ENCODE measurements around the gene OR1D5. TPM values are rescaled to one million over a fixed set of nuclear protein-coding genes. Genes with fewer than 3 reads are reported as not detected.

OR1D5 gene
- total and polyA plus RNA-seq, 4 donors: not detected

DNA sequence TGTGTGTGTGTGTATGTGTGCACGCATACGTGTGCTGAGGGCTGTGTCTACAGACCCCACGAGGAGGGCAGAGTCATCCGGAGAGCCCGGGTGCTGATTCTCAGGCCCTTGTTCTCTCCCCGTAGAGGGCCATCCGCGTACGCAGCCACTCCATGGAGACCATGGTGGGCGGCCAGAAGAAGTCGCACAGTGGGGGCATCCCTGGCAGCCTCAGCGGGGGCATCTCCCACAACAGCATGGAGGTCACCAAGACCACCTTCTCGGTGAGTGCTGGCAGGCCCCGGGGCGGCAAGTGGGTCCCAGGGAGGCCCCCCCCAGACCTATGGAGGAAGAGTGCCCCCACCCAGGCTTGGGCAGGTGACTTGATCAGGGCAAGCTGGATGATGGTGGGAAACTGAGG, 45.5 kb downstream of the OR1D5 start:
- Histone ChIP-seq H3K9me3 (ENCODE audit: control insufficient read depth in 4 of 4, low read length in 3 of 4) (peaks cover 2 to 10% (median 5%) of the 10 kb centered on the region in 4 donors), H3K27me3 (ENCODE audit: control insufficient read depth in 4 of 4, insufficient read depth in 4 of 4, low read length in 3 of 4) (no peaks in the 10 kb centered on the region), H3K9ac (ENCODE audit: low read depth in 1 of 2, low read length in 2 of 2) (no peak overlapping the region), H3K4me1 (ENCODE audit: control insufficient read depth in 4 of 4, insufficient read depth in 4 of 4, low read length in 3 of 4) (no peaks in the 10 kb centered on the region), H3K36me3 (ENCODE audit: control insufficient read depth in 4 of 4, insufficient read depth in 3 of 4, low read depth in 1 of 4, low read length in 3 of 4) (peaks cover 0 to 4% (median 0%) of the 10 kb centered on the region in 4 donors), H3K27ac (ENCODE audit: low read depth in 1 of 2, low read length in 2 of 2) (no peak overlapping the region), H3K4me3 (ENCODE audit: low read depth in 1 of 3, low read length in 3 of 3) (no peak overlapping the region)
- TF ChIP-seq TAF1 (conservative IDR thresholded peaks at IDR 0.05) (no peak), YY1 (IDR thresholded peaks at IDR 0.05) (no peak), REST (IDR thresholded peaks at IDR 0.05) (no peak), JUND (IDR thresholded peaks at IDR 0.05) (no peak), FOXA1 (IDR thresholded peaks at IDR 0.05) (no peak), HNF4A (conservative IDR thresholded peaks at IDR 0.05) (no peak), NR2F2 (IDR thresholded peaks at IDR 0.05) (no peak), SP1 (IDR thresholded peaks at IDR 0.05) (no peak), GABPA (IDR thresholded peaks at IDR 0.05 in 1 of 2, conservative IDR thresholded peaks at IDR 0.05 in 1 of 2) (no peak), RAD21 (IDR thresholded peaks at IDR 0.05) (no peak), HNF4G (IDR thresholded peaks at IDR 0.05) (no peak), RXRA (IDR thresholded peaks at IDR 0.05) (no peak), EGR1 (IDR thresholded peaks at IDR 0.05; ENCODE audit: low read depth in 2 of 2) (no peak), FOXA2 (IDR thresholded peaks at IDR 0.05) (no peak)
- TF ChIP-seq, protein P1, sequence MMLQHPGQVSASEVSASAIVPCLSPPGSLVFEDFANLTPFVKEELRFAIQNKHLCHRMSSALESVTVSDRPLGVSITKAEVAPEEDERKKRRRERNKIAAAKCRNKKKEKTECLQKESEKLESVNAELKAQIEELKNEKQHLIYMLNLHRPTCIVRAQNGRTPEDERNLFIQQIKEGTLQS (IDR thresholded peaks at IDR 0.05): no peak
- TF ChIP-seq, protein P2, sequence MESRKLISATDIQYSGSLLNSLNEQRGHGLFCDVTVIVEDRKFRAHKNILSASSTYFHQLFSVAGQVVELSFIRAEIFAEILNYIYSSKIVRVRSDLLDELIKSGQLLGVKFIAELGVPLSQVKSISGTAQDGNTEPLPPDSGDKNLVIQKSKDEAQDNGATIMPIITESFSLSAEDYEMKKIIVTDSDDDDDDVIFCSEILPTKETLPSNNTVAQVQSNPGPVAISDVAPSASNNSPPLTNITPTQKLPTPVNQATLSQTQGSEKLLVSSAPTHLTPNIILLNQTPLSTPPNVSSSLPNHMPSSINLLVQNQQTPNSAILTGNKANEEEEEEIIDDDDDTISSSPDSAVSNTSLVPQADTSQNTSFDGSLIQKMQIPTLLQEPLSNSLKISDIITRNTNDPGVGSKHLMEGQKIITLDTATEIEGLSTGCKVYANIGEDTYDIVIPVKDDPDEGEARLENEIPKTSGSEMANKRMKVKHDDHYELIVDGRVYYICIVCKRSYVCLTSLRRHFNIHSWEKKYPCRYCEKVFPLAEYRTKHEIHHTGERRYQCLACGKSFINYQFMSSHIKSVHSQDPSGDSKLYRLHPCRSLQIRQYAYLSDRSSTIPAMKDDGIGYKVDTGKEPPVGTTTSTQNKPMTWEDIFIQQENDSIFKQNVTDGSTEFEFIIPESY (IDR thresholded peaks at IDR 0.05): no peak
- TF ChIP-seq, protein P3, sequence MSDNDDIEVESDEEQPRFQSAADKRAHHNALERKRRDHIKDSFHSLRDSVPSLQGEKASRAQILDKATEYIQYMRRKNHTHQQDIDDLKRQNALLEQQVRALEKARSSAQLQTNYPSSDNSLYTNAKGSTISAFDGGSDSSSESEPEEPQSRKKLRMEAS (IDR thresholded peaks at IDR 0.05): no peak
- TF ChIP-seq, protein P4, sequence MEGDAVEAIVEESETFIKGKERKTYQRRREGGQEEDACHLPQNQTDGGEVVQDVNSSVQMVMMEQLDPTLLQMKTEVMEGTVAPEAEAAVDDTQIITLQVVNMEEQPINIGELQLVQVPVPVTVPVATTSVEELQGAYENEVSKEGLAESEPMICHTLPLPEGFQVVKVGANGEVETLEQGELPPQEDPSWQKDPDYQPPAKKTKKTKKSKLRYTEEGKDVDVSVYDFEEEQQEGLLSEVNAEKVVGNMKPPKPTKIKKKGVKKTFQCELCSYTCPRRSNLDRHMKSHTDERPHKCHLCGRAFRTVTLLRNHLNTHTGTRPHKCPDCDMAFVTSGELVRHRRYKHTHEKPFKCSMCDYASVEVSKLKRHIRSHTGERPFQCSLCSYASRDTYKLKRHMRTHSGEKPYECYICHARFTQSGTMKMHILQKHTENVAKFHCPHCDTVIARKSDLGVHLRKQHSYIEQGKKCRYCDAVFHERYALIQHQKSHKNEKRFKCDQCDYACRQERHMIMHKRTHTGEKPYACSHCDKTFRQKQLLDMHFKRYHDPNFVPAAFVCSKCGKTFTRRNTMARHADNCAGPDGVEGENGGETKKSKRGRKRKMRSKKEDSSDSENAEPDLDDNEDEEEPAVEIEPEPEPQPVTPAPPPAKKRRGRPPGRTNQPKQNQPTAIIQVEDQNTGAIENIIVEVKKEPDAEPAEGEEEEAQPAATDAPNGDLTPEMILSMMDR (IDR thresholded peaks at IDR 0.05; ENCODE audit: low read depth, low read length, missing input control): no peak
- 95% methylated on average over 15 of the region's 15 CpGs for WGBS
- DNase-seq (ENCODE audit: low spot score): no peak

Measured in liver (tissue), 9 donors.